Ishikawa (cell line): ENCODE results near the gene MIS12.

Source experiments
- CEBPB ChIP-seq: IDR thresholded peaks from 2 replicates; pipeline ENCODE4 v1.6.1; 2012
- CREB1 ChIP-seq: IDR thresholded peaks from 2 replicates; pipeline ENCODE4 v1.6.1; 2012; ENCODE audit warnings: low read depth
- EGR1 ChIP-seq: IDR thresholded peaks from 2 replicates; pipeline ENCODE4 v1.6.1; 2012
- EP300 ChIP-seq: IDR thresholded peaks from 2 replicates; pipeline ENCODE4 v1.6.1; 2012; ENCODE audit warnings: borderline replicate concordance
- FOXM1 ChIP-seq: IDR thresholded peaks from 2 replicates; pipeline ENCODE4 v1.6.1; 2012; ENCODE audit warnings: low read depth, borderline replicate concordance
- MAX ChIP-seq: IDR thresholded peaks from 2 replicates; pipeline ENCODE4 v1.6.1; 2012
- NFIC ChIP-seq: IDR thresholded peaks from 2 replicates; pipeline ENCODE4 v1.6.1; 2012
- RAD21 ChIP-seq: IDR thresholded peaks from 2 replicates; pipeline ENCODE4 v1.6.1; 2012; ENCODE audit warnings: low read depth
- REST ChIP-seq: IDR thresholded peaks from 2 replicates; pipeline ENCODE4 v1.6.1; 2012; ENCODE audit warnings: low read depth, mild to moderate bottlenecking
- TAF1 ChIP-seq: IDR thresholded peaks from 2 replicates; pipeline ENCODE4 v1.6.1; 2012; ENCODE audit warnings: low read depth, mild to moderate bottlenecking
- TCF12 ChIP-seq: IDR thresholded peaks from 2 replicates; pipeline ENCODE4 v1.6.1; 2012; ENCODE audit warnings: low read depth
- TEAD4 ChIP-seq: IDR thresholded peaks from 2 replicates; pipeline ENCODE4 v1.6.1; 2012
- USF1 ChIP-seq: IDR thresholded peaks from 2 replicates; pipeline ENCODE4 v1.6.1; 2012
- YY1 ChIP-seq: IDR thresholded peaks from 2 replicates; pipeline ENCODE4 v1.6.1; 2012; ENCODE audit warnings: low read depth
- ZBTB7A ChIP-seq: IDR thresholded peaks from 2 replicates; pipeline ENCODE4 v1.6.1; 2012; ENCODE audit warnings: low read depth

MIS12 gene

GRCh38 chr17:5532581-5532980 is 46.2 kb downstream of the MIS12 start:
- TF ChIP-seq REST = no peak
- TF ChIP-seq TAF1 = no peak
- no peak for TF ChIP-seq TCF12
- TF ChIP-seq CREB1 = no peak
- TF ChIP-seq NFIC = no peak
- no peak for TF ChIP-seq EGR1
- TF ChIP-seq YY1 = no peak
- no peak for TF ChIP-seq ZBTB7A
- TF ChIP-seq USF1 = no peak
- TF ChIP-seq EP300 = no peak
- no peak for TF ChIP-seq FOXM1
- no peak for TF ChIP-seq MAX
- no peak for TF ChIP-seq CEBPB
- no peak for TF ChIP-seq RAD21
- TF ChIP-seq TEAD4 = no peak

- no peak for TF ChIP-seq TEAD4
- TF ChIP-seq RAD21 = no peak
- no peak for TF ChIP-seq FOXM1
- TF ChIP-seq EP300 = no peak
- no peak for TF ChIP-seq NFIC
- no peak for TF ChIP-seq CEBPB
- no peak for TF ChIP-seq EGR1
- TF ChIP-seq MAX = no peak
- no peak for TF ChIP-seq REST
- TF ChIP-seq ZBTB7A = no peak
- no peak for TF ChIP-seq USF1
- no peak for TF ChIP-seq TAF1
- no peak for TF ChIP-seq YY1
- no peak for TF ChIP-seq TCF12
- no peak for TF ChIP-seq CREB1
These were observed 47.3 kb downstream of the MIS12 start for GRCh38 chr17:5533486-5534315.

- TF ChIP-seq TAF1 (no peak), RAD21 (no peak), FOXM1 (no peak), USF1 (no peak), TEAD4 (no peak), NFIC (no peak), MAX (no peak), CREB1 (no peak)
These were observed 49.1 kb downstream of the MIS12 start for GRCh38 chr17:5535436-5535835.

- TF ChIP-seq YY1 = no peak
These were observed 50.7 kb downstream of the MIS12 start for GRCh38 chr17:5536866-5537650.

- TF ChIP-seq TEAD4 (no peak), NFIC (no peak), FOXM1 (no peak), CEBPB (no peak), REST (no peak), YY1 (no peak), EP300 (no peak), MAX (no peak), USF1 (no peak), CREB1 (no peak), TAF1 (no peak), TCF12 (no peak), EGR1 (no peak), RAD21 (no peak), ZBTB7A (no peak)
These were observed 52.9 kb downstream of the MIS12 start for GRCh38 chr17:5539286-5539685.
